ENCODE results near the gene LRMDA. TPM values are rescaled to one million over a fixed set of nuclear protein-coding genes. Genes with fewer than 3 reads are reported as not detected.

The LRMDA gene
- total RNA-seq, 3 donors from 2014 or later (not counting 1 experiment from before 2014, with no cell fraction given) = 1.4 to 2.4 (median 2.1) TPM

GRCh38 chr10:76433161-76434005 lies 1002.0 kb downstream of the LRMDA start:
- Histone ChIP-seq H3K4me3 (ENCODE audit: low read length) (no peak overlapping the region), H3K27ac (ENCODE audit: low read length) (no peak overlapping the region), H3K4me1 (ENCODE audit: control insufficient read depth, insufficient read depth, low read length) (no peaks in the 10 kb centered on the region), H3K36me3 (ENCODE audit: control insufficient read depth, insufficient read depth, low read length) (no peaks in the 10 kb centered on the region), H3K9me3 (ENCODE audit: control insufficient read depth, insufficient read depth, low read length) (no peaks in the 10 kb centered on the region), H3K27me3 (ENCODE audit: control insufficient read depth, insufficient read depth, low read length) (no peaks in the 10 kb centered on the region)
- intact Hi-C loops (cut with micrococcal nuclease) = no loop called here
- peaks cover 0 to 6% of the 10 kb centered on the region in 2 donors for H3K27me3 Mint-ChIP-seq (ENCODE audit: low read depth in 2 of 2)
- DNase-seq = no peak
- H3K36me3 Mint-ChIP-seq = no peaks in the 10 kb centered on the region
- peaks cover 0 to 4% of the 10 kb centered on the region in 2 donors for H3K9me3 Mint-ChIP-seq
- 82% methylated on average over 8 of the region's 8 CpGs for WGBS (ENCODE audit: insufficient coverage)
- ATAC-seq = no peak
- H3K4me1 Mint-ChIP-seq = no peaks in the 10 kb centered on the region
- no peak overlapping the region for H3K27ac Mint-ChIP-seq
- TF ChIP-seq CTCF (IDR thresholded peaks at IDR 0.05) = no peak
- H3K4me3 Mint-ChIP-seq = no peak overlapping the region

- Mint-ChIP-seq H3K36me3 (no peaks in the 10 kb centered on the region), H3K4me3 (no peak overlapping the region), H3K9me3 (peaks cover 0 to 4% of the 10 kb centered on the region in 2 donors), H3K27ac (no peak overlapping the region), H3K27me3 (ENCODE audit: low read depth in 2 of 2) (peaks cover 0 to 4% of the 10 kb centered on the region in 2 donors), H3K4me1 (no peaks in the 10 kb centered on the region)
- no peaks in the 10 kb centered on the region for H3K27me3 ChIP-seq (ENCODE audit: control insufficient read depth, insufficient read depth, low read length)
- WGBS (ENCODE audit: insufficient coverage) = 100% methylated on average over 1 of the region's 1 CpG
- no peaks in the 10 kb centered on the region for H3K9me3 ChIP-seq (ENCODE audit: control insufficient read depth, insufficient read depth, low read length)
- TF ChIP-seq CTCF (IDR thresholded peaks at IDR 0.05) = no peak
- no peak overlapping the region for H3K27ac ChIP-seq (ENCODE audit: low read length)
- H3K4me1 ChIP-seq (ENCODE audit: control insufficient read depth, insufficient read depth, low read length) = no peaks in the 10 kb centered on the region
- DNase-seq (no peak), ATAC-seq (no peak)
- intact Hi-C loops (cut with micrococcal nuclease) = no loop called here
- H3K36me3 ChIP-seq (ENCODE audit: control insufficient read depth, insufficient read depth, low read length) = no peaks in the 10 kb centered on the region
- no peak overlapping the region for H3K4me3 ChIP-seq (ENCODE audit: low read length)
Observed at GRCh38 chr10:76435157-76435556, 1003.7 kb downstream of the LRMDA start.

GRCh38 chr10:76436401-76436811 lies 1005.0 kb downstream of the LRMDA start:
- Histone ChIP-seq H3K36me3 (ENCODE audit: control insufficient read depth, insufficient read depth, low read length) (no peaks in the 10 kb centered on the region), H3K9me3 (ENCODE audit: control insufficient read depth, insufficient read depth, low read length) (no peaks in the 10 kb centered on the region), H3K4me1 (ENCODE audit: control insufficient read depth, insufficient read depth, low read length) (no peaks in the 10 kb centered on the region), H3K27me3 (ENCODE audit: control insufficient read depth, insufficient read depth, low read length) (no peaks in the 10 kb centered on the region), H3K4me3 (ENCODE audit: low read length) (no peak overlapping the region), H3K27ac (ENCODE audit: low read length) (no peak overlapping the region)
- H3K4me3 Mint-ChIP-seq = no peak overlapping the region
- DNase-seq = no peak
- no peaks in the 10 kb centered on the region for H3K4me1 Mint-ChIP-seq
- H3K27ac Mint-ChIP-seq = no peak overlapping the region
- TF ChIP-seq CTCF (IDR thresholded peaks at IDR 0.05) = no peak
- peaks cover 0 to 4% of the 10 kb centered on the region in 2 donors for H3K9me3 Mint-ChIP-seq
- no peaks in the 10 kb centered on the region for H3K36me3 Mint-ChIP-seq
- H3K27me3 Mint-ChIP-seq (ENCODE audit: low read depth in 2 of 2) = no peaks in the 10 kb centered on the region
- intact Hi-C loops (cut with micrococcal nuclease) = no loop called here
- WGBS (ENCODE audit: insufficient coverage) = 88% methylated on average over 5 of the region's 5 CpGs
- no peak for ATAC-seq

All from natural killer cell (primary cell).